GM12875 (cell line): ENCODE data around the gene COL6A3.

Experiments
- H3K4me3 ChIP-seq: one replicate; pipeline ENCODE4 v1.5.1; 2011; ENCODE audit warnings: low read depth, low read length, control low read depth
- TF ChIP-seq, protein P1 (sequence below): IDR thresholded peaks from 2 replicates; pipeline ENCODE4 v1.5.1; 2011; ENCODE audit warnings: low read depth, mild to moderate bottlenecking, control low read depth, inconsistent platforms, low read length, moderate library complexity, borderline replicate concordance; ENCODE audit not compliant: insufficient read depth

Gene COL6A3

DNA sequence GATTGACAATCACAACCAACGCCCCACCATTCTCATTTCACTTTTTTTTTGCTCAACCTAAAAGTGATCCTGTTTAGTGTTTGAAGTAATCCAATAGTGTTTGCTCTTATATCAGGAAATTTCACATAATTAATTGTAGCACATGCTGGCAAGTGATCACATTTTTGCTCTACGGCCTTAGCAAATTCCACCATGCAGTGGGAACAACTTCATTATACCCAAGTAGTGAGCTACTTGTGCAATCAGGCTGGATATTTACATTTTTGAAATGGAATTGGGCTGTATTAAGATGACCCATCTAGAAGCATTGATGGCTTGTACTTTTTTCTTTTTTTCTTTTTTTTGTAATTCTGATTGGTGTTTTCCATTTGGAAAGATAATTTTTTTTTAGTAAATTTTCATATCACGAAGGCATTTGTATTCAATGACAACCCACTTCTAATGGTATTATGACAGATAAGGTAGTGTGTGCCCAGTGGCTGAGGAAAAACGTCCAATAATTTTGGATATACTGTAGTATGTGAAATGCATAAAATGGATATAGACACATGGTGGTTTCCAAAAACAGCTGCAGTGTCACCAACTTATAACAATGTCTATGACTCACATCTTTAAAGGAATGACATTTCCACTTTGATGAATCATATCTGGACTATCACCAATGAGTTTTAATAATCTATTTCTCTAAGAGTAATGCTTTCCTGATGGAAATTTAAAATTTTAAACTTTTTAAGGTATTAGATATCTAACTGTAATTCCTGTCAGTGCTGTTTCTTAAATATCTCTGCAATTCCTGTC, 130.6 kb downstream of the COL6A3 start:
- H3K4me3 ChIP-seq = no peak overlapping the region
- TF ChIP-seq, protein P1, sequence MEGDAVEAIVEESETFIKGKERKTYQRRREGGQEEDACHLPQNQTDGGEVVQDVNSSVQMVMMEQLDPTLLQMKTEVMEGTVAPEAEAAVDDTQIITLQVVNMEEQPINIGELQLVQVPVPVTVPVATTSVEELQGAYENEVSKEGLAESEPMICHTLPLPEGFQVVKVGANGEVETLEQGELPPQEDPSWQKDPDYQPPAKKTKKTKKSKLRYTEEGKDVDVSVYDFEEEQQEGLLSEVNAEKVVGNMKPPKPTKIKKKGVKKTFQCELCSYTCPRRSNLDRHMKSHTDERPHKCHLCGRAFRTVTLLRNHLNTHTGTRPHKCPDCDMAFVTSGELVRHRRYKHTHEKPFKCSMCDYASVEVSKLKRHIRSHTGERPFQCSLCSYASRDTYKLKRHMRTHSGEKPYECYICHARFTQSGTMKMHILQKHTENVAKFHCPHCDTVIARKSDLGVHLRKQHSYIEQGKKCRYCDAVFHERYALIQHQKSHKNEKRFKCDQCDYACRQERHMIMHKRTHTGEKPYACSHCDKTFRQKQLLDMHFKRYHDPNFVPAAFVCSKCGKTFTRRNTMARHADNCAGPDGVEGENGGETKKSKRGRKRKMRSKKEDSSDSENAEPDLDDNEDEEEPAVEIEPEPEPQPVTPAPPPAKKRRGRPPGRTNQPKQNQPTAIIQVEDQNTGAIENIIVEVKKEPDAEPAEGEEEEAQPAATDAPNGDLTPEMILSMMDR = no peak

DNA sequence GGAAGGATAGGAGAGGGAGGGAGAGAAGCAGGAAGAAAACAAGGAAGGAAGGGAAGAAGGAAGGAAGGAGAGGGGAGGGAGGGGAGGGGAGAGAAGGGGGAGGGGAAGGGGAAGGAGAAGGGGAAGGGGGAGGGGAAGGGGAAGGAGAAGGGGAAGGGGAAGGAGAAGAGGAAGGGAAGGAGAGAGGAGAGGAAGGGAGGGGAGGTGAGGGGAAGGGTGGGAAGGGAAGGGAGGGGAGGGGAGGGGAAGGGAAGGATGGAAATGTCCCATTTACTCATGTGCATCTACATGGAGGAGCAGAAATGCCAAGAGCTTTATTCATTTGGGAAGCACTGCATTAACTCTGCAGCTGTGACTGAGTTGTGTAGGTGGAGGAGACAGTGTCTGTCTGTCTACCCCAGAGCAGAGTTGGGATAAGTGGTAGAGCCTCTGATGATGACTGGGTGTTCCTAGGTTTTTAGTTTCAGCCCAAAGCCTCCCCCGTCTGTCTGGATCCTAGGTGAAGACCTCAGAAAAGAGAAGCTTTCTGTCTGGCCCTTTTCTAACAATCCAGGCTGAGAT, 131.3 kb downstream of the COL6A3 start:
- H3K4me3 ChIP-seq = no peak overlapping the region
- TF ChIP-seq, protein P1 = no peak

DNA sequence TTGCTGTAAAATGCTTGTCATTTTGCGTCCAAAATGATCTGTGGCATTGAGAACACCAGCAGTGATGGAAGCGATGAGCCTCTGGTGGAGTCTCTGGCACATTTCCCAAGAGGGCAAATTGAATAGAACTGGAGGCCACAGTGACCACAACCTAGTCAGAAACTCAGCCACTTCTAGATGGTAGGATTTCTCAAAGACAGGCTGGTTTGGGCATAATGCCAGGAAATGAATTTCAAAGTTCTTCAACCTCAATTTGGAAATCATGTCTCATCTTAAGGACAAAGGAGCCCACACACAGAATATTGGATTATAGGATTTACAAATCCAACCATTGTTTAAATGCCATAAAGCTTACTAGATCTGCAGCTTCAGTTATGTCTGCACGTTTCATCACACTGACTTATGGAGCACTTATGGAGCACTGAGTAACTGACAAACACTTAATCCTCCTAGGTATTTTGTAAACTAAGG, 132.1 kb downstream of the COL6A3 start:
- TF ChIP-seq, protein P1 = no peak

DNA sequence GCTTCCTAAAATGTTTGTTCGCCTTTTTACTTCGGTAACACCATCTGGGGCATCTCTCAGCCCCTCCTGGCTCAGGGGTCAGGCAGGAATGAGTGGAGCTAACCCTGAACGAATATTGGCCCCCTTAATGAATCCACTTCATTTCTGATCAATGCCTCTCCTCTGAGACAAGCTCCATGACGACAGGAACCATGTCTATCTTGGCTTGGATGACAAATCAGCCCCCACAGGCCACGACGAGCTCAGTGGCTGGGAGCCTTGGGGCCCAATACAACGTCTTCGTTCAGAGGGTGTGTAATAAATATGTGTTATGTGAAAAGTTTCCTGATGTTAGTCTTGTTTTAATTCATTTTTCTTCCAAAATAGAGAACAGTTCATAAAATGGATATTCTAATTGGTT, 133.0 kb downstream of the COL6A3 start:
- H3K4me3 ChIP-seq = no peak overlapping the region
- TF ChIP-seq, protein P1 = no peak

More for the DNA sequence above, 132.1 kb downstream of the COL6A3 start:
- H3K4me3 ChIP-seq = no peak overlapping the region

DNA sequence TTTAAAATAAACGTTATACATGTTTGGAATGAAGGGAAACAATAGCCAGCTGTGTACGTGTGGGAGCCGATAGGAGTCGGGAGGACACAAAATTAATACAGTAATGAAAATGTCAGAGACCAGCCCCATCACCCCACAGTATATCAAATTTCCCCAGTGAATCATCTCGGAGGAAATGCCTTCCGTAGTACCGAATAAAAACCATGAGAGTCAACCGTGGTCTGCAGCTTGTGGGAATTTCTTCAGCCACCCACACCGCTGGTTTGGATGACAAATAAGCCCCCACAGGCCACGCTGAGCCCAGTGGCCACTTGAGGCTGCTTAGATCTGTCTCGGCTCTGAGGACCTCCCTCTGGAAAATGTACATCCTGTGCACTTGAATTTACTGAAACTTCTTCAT, 133.7 kb downstream of the COL6A3 start:
- H3K4me3 ChIP-seq = no peak overlapping the region
- TF ChIP-seq, protein P1 = no peak

DNA sequence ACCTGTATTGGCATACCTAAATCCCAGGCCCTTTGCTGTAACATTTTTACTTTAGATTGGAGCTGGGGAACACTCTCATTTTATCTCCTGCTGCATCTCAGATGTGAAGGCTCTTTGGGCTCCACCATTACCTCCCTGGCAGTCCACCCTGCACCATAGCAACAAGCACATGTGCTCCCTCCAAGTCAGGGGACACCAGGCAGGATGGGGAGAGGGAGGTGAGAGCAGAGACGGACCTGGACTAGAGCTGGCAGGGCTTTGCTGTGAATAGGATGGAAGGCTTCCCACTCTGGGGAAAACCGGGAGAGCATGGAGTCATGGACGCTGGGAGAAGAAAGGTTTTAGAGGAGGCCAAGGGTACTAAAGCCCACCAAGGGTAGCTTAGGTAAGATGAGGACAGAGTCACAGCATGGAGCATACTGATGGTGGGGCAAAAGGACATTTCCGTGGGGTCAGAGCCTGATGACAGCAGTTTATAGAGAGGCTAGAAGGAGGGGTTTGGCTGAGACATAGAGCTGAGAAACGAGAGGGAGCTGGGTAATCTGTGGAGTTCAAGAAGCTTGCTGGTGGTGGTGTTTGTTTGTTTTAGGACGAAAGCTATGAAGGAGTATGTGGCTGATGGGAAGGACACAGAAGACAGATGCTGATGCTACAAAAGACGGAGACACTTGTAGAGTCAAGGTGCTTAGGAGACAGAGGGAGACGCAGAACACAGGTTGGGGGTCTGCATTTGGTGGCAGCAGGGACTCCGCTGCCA, 134.8 kb downstream of the COL6A3 start:
- H3K4me3 ChIP-seq = no peak overlapping the region
- TF ChIP-seq, protein P1 = no peak
